ENCODE data around the gene MIX23. TPM values are rescaled to one million over a fixed set of nuclear protein-coding genes. Genes with fewer than 3 reads are reported as not detected.
A peak's percentile ranks its signal among the peaks of the same experiment; 100 is the strongest.
"Not testable (repeated sequence)": the region's sequence is repeated elsewhere in the genome, so short reads cannot be mapped to it uniquely, and the experiment has no call there.

MIX23 gene
- total RNA-seq, 3 donors from 2014 or later = 143 to 160 (median 156) TPM

DNA sequence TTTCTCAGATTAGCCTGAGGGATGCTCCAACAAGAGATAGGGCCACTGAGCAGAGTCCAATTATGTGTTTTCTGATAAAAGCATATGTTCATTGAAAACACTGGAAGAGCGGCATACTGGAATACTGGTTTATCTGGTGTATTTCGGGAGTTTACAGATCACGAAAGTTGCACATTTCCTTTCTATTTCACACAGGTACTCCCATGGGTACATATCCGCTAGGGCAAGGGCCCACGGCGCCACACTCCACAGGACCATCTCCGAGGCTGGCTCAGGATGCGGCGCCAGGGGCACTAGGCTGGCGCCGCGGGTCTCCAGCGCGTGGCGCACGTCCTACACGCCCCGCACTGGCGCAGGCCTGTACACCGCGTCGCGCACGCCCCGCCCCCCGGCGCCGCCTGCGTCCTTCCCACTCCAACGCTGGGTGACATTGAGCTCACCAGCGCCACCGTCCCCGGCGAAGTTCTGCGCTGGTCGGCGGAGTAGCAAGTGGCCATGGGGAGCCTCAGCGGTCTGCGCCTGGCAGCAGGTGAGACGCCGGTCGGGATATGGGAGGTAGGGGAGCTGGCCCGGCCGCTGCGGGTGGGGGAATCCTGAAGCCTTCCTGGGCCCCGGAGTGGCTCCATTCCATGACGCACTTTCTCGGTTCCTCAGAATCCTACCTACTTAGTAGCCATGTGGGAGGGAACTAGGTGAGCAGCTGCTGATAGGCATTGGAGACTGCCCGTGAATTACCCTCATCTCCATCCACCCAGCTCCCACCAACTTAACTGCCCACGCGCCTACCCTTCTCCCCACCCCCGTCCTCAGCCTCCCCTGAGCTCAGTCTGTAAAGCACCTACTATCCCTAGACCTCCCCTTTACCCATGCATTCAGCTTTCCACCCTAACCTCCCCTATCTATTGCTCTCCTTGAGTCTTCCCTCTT lies 1.0 kb upstream of the MIX23 start, which contains the start of gene FAM162A:
Gene FAM162A, plus strand, starts transcription at position 412 of the 927 bp plus-strand sequence. Its CDS starts 84 bp downstream, at position 496.
- Mint-ChIP-seq H3K9me3 (no peaks in the 10 kb centered on the region), H3K27me3 (ENCODE audit: low read depth) (no peaks in the 10 kb centered on the region), H3K36me3 (ENCODE audit: insufficient read depth) (peaks cover 19% of the 10 kb centered on the region), H3K4me3 (peak within 1 kb of the TSS; percentile 92), H3K4me1 (ENCODE audit: low read depth) (peaks cover 44% of the 10 kb centered on the region)
- DNase-seq = peak; percentile 91
- peak; percentile 95 to 96 for ATAC-seq

DNA sequence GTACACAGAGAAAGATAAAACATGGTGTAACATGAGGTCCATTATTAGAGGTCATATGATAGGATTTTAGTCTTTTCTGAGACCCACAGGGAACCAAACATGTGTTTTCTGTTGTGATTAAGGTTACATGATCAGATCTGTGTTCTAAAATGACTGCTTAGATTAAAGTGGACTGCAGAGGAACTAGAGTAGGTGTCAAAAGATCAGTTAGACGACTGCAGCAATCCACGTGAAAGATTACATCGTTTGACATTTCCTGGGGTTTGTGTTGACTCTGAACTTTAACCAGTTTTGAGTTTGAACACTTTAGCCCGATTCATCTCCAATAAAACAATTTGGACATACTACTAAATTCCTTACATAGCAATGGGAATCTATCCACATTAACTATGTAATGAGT lies 5.1 kb downstream of the MIX23 start:
- Mint-ChIP-seq H3K27me3 (ENCODE audit: low read depth) (no peaks in the 10 kb centered on the region), H3K36me3 (ENCODE audit: insufficient read depth) (peaks cover 21% of the 10 kb centered on the region), H3K4me1 (ENCODE audit: low read depth) (peaks cover 27% of the 10 kb centered on the region), H3K9me3 (no peaks in the 10 kb centered on the region), H3K4me3 (no peak overlapping the region)
- DNase-seq (no peak), ATAC-seq (no peak)

DNA sequence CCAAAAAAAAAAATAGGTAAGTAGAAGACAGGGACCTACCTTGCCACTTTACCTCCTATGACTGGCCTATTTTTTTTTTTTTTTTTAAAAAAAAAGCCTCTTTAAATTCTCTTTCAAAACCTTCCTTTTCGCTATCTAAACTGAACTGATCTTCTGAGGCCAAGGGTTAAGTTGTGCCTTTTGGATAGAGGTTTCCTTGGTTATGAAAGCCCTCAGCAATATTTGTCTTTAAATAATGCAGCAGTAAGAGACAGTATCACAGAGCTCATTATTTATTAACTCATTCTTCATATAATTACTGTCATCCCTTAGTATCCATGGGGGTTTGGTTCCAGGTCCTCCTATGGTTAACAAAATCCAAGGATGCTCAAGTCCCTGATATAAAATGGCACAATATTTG lies 9.0 kb downstream of the MIX23 start:
- H3K36me3 Mint-ChIP-seq (ENCODE audit: insufficient read depth) = peaks cover 22% of the 10 kb centered on the region
- no peak for ATAC-seq
- no peaks in the 10 kb centered on the region for H3K9me3 Mint-ChIP-seq
- H3K4me1 Mint-ChIP-seq (ENCODE audit: low read depth) = peaks cover 15% of the 10 kb centered on the region
- H3K4me3 Mint-ChIP-seq = no peak overlapping the region
- no peak for DNase-seq
- no peaks in the 10 kb centered on the region for H3K27me3 Mint-ChIP-seq (ENCODE audit: low read depth)

DNA sequence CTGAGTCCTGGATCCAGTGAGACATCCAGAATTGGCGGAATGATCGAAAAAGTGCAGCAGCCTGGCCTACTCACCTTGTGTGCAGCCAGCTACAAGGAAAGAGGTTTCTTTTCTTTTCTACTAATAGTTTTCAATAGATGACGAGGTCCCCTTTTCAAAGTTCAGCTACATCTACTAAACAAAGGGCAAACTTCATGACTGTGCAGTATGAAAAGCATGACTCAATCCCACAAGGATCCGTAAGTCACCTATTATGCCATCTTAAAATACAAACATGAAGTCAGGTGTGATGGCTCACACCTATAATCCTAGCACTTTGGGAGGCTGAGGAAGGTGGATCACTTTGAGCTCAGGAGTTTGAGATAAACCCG lies 16.7 kb downstream of the MIX23 start:
- Mint-ChIP-seq H3K9me3 (no peaks in the 10 kb centered on the region), H3K4me1 (ENCODE audit: low read depth) (no peaks in the 10 kb centered on the region), H3K4me3 (no peak overlapping the region), H3K27me3 (ENCODE audit: low read depth) (no peaks in the 10 kb centered on the region), H3K36me3 (ENCODE audit: insufficient read depth) (peaks cover 33% of the 10 kb centered on the region)
- ATAC-seq = no peak
- DNase-seq = no peak

DNA sequence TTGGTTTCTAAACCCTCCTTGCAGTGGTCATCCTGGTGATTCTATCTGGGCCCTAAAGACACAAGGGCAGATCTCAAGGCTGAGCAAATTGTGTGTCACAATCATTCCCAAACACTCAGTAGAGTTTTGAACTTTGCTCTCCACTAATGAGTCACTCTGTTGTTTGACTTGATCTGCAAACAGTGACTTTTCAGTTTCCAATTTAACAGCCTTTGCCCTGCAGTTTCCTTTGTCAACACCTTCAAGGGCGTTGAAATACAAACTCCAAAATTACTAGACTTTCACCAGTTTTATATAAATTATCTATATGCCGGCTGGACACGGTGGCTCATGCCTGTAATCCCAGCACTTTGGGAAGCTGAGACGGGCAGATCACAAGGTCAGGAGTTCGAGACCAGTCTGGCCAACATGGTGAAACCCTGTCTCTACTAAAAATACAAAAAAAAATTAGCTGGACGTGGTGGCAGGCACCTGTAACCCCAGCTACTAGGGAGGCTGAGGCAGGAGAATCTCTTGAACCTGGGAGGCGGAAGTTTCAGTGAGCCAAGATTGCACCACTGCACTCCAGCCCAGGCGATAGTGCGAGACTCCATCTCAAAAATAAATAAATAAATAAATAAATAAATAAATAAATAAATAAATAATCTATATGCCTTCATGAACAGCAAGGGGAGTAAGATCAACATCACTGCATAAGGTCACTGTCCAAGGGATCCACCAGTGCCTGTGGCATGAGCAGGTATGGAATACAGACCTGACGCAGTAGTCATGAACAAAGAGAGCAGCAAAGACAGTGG lies 17.3 kb downstream of the MIX23 start:
- H3K36me3 Mint-ChIP-seq (ENCODE audit: insufficient read depth) = peaks cover 31% of the 10 kb centered on the region

DNA sequence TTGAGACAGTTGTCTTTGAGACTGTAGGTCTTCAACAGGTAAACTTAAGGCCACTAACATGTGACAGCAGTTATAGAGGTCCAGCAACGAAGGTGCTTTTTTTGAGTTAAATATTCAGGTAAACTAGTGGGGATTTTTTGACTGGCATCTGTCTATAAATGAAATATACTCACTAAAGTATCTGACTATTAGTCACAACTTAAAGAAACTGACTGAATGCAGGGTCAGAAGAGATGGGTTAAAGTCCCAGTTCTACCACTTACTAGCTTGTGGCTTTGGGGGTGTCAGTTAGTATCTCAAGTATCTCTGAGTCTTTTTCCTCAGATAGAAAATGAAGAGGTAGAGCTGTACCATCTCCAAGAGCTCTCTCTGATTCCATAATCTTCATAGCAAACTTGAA lies 18.0 kb downstream of the MIX23 start:
- peaks cover 34% of the 10 kb centered on the region for H3K36me3 Mint-ChIP-seq (ENCODE audit: insufficient read depth)
- no peaks in the 10 kb centered on the region for H3K27me3 Mint-ChIP-seq (ENCODE audit: low read depth)
- DNase-seq = no peak
- H3K9me3 Mint-ChIP-seq = no peaks in the 10 kb centered on the region
- H3K4me3 Mint-ChIP-seq = no peak overlapping the region
- no peaks in the 10 kb centered on the region for H3K4me1 Mint-ChIP-seq (ENCODE audit: low read depth)
- ATAC-seq = peak; percentile 32 to 46

More for the DNA sequence above, 17.3 kb downstream of the MIX23 start:
- peak; percentile 56 to 69 for ATAC-seq
- H3K9me3 Mint-ChIP-seq; H3K4me1 Mint-ChIP-seq (ENCODE audit: low read depth); DNase-seq; H3K27me3 Mint-ChIP-seq (ENCODE audit: low read depth); H3K4me3 Mint-ChIP-seq: not testable (repeated sequence)

DNA sequence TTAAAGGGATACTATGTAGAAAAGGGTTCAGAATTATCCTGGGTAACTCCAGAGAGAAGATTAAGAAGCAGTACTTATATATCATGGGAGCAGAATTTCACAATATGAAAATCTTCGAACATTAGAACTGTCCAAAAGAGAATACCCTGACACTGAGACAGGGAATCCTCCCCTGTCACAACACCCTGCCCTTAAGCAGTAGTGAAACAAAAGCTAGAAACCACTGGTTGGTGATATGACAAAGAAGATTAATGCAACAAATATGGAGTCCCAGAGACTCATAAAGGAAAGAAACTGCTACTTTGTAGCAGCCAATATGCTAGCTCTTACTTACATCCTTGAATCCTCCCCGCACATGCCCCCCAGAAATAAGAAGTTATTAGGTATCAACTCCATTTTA lies 18.5 kb downstream of the MIX23 start:
- Mint-ChIP-seq H3K27me3 (ENCODE audit: low read depth) (no peaks in the 10 kb centered on the region), H3K4me3 (no peak overlapping the region), H3K4me1 (ENCODE audit: low read depth) (no peaks in the 10 kb centered on the region), H3K9me3 (no peaks in the 10 kb centered on the region), H3K36me3 (ENCODE audit: insufficient read depth) (peaks cover 35% of the 10 kb centered on the region)
- no peak for ATAC-seq
- no peak for DNase-seq

DNA sequence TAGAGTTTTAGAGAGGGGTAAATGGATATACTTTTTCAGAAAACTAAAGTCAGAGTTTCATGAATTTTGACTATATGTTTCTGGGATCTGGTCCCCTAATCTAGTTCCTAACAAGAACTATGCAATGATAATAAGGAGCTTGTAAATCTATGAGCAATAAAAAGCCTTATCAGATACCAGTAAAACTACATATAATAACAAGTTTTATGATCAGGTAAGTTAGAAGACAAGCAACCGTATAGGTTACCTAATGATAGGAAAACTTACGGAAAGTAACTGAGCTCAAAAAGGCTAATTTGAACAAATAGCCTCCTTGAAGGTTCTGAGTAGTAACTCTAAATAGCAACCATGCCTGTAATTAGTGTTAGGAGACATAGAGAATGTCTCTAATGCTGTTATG lies 21.0 kb downstream of the MIX23 start:
- Mint-ChIP-seq H3K4me1 (ENCODE audit: low read depth) (no peaks in the 10 kb centered on the region), H3K27me3 (ENCODE audit: low read depth) (no peaks in the 10 kb centered on the region), H3K9me3 (no peaks in the 10 kb centered on the region), H3K4me3 (no peak overlapping the region), H3K36me3 (ENCODE audit: insufficient read depth) (peaks cover 37% of the 10 kb centered on the region)
- DNase-seq (no peak), ATAC-seq (no peak)

DNA sequence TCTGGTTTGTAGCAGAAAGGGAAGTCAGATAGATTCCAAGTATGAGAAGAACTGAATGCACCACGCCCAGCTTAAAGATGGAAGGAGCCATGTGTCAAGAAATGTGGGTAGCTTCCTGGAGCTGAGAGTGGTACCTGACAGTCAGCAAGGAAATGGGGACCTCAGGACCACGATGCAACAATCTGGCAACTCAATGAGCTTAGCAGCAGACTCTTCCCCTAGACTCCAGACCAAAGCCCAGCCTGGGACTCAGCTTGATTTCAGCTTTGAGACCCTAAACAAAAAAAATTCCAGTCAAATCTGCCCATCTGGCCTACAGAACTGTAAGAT lies 24.4 kb downstream of the MIX23 start:
- DNase-seq = no peak
- no peaks in the 10 kb centered on the region for H3K9me3 Mint-ChIP-seq
- ATAC-seq = no peak
- H3K4me1 Mint-ChIP-seq (ENCODE audit: low read depth) = no peaks in the 10 kb centered on the region
- no peaks in the 10 kb centered on the region for H3K27me3 Mint-ChIP-seq (ENCODE audit: low read depth)
- H3K4me3 Mint-ChIP-seq = no peak overlapping the region
- H3K36me3 Mint-ChIP-seq (ENCODE audit: insufficient read depth) = peaks cover 17% of the 10 kb centered on the region

DNA sequence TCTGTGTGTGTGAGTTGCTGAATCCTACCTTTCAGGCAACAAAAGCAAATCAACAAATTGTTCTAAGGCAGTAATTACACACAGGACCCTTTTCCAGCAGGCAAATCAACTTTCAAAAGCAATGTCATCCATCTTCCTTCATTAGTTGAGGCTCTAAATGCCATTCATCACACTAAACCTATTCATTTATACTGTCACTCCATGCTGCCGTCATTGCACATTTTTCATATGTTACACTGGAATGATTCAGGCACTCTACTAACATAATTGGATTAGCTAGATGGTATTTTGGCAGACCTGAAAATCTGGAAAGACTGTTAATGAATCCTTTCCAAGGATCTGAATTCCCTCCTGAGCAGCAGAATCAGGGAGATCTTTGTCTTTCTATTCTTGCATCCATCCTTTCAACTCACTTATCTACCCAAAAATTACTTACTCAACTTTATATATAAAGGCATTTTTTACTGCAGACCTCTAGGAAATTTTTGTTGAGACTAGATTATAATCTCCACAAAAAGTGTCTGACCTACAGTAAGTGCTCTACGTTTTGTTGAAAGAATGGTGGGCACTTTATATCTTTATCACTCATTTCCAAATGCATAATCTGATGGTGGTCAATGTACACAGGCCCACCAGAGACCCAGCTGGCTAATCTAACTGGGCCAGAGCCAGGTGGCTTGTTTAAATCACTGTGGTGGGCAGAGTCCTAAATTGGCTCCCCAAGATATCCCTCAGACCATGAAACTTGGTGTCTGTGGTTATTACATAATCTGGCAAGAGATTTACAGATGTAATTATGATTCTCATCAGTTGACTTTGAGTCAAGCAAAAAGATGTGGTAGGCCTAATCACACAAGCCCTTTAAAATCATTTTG lies 25.0 kb downstream of the MIX23 start:
- ATAC-seq (no peak), DNase-seq (no peak)
- Mint-ChIP-seq H3K9me3 (no peaks in the 10 kb centered on the region), H3K4me3 (no peak overlapping the region), H3K4me1 (ENCODE audit: low read depth) (no peaks in the 10 kb centered on the region), H3K36me3 (ENCODE audit: insufficient read depth) (peaks cover 13% of the 10 kb centered on the region), H3K27me3 (ENCODE audit: low read depth) (no peaks in the 10 kb centered on the region)

DNA sequence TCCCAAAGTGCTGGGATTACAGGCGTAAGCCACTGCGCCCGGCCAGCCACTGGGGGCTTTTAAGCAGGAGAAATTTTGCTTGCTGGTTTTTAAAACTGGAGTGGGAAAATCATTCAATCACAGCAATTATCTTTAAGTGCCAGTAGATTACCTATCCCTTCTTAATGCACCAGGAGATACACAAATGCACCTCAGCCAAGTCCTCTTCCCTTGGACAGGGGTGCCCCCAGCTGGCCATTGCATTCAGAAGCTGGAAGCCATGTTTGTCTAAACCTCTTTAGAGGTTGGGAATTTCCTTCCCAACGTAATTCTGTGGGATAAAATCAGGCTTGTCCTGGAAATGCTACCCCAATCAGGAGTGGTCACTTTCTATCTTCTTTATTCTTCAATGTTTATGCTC lies 26.6 kb downstream of the MIX23 start:
- no peak overlapping the region for H3K4me3 Mint-ChIP-seq
- no peaks in the 10 kb centered on the region for H3K27me3 Mint-ChIP-seq (ENCODE audit: low read depth)
- H3K9me3 Mint-ChIP-seq = no peaks in the 10 kb centered on the region
- H3K36me3 Mint-ChIP-seq (ENCODE audit: insufficient read depth) = peaks cover 12% of the 10 kb centered on the region
- DNase-seq (no peak), ATAC-seq (no peak)
- no peaks in the 10 kb centered on the region for H3K4me1 Mint-ChIP-seq (ENCODE audit: low read depth)

DNA sequence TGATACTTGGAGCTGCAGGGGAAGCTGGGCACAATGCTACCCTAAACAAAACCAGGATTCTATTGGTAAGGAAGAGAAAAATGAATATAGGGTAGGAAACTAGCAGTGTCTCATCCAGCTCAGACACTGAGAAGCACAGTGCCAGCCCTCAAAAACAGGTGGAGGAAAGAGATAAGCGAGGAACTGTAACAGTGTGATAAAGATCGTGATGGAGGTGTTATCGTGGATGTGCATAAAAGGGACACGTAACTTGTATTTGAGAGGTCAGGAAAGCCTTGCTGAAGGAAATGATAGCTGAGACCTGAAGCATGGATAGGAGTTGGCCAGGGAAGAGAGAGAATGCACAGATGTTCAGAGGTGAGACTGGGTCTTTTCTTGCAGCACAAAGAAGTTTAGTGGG lies 27.4 kb downstream of the MIX23 start:
- H3K9me3 Mint-ChIP-seq = no peaks in the 10 kb centered on the region
- no peak overlapping the region for H3K4me3 Mint-ChIP-seq
- peaks cover 10% of the 10 kb centered on the region for H3K36me3 Mint-ChIP-seq (ENCODE audit: insufficient read depth)
- DNase-seq = no peak
- no peaks in the 10 kb centered on the region for H3K4me1 Mint-ChIP-seq (ENCODE audit: low read depth)
- no peak for ATAC-seq
- no peaks in the 10 kb centered on the region for H3K27me3 Mint-ChIP-seq (ENCODE audit: low read depth)

DNA sequence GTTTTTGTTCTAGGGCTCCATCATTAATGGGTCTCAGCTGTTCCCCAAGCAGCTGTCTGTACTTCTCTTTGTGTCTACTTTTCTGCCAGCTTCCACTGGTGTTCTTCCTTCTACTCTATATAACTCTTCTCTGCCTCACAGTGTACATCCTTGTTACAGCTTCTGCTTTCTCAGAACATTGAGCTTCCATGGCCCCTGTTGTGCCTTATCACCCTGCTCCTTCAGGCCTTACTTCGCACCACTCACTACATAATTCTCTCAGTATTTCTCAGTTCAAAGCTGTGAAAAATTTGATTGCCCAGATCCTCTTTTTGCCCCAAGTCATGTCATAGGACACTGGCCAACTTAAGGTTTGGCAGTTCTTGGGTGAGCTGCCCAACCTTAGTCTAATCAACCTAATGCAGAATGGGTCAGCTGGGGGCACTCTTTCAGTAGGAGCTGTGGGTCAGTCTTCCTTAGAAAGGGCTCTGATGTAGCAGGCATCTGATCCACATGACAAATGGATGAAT lies 29.1 kb downstream of the MIX23 start:
- no peak for DNase-seq
- Mint-ChIP-seq H3K9me3 (no peaks in the 10 kb centered on the region), H3K36me3 (ENCODE audit: insufficient read depth) (peaks cover 6% of the 10 kb centered on the region), H3K4me3 (no peak overlapping the region), H3K4me1 (ENCODE audit: low read depth) (no peaks in the 10 kb centered on the region), H3K27me3 (ENCODE audit: low read depth) (no peaks in the 10 kb centered on the region)
- no peak for ATAC-seq

DNA sequence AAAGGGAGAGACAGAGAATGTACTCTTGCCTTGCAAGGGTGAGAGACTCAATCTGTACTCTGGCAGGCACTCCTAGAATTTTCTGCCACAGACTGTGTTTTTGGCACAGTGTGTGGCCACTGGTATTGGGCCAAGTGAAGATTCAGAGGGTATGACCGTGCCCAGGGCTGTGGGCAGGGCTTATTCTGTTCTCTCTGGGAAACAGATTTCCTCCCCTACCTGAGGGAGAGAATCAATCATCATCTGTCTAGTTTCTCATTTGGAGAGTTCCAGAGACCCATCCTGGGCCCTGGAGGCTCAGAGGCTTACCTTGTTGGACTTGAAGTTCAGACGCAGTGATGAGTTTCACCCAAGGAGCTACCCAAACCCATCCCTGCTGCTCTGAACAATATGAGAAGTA lies 29.8 kb downstream of the MIX23 start:
- H3K4me3 Mint-ChIP-seq = no peak overlapping the region

More for the DNA sequence above, 29.8 kb downstream of the MIX23 start:
- H3K9me3 Mint-ChIP-seq = no peaks in the 10 kb centered on the region
- no peaks in the 10 kb centered on the region for H3K4me1 Mint-ChIP-seq (ENCODE audit: low read depth)
- DNase-seq (no peak), ATAC-seq (no peak)
- no peaks in the 10 kb centered on the region for H3K36me3 Mint-ChIP-seq (ENCODE audit: insufficient read depth)
- H3K27me3 Mint-ChIP-seq (ENCODE audit: low read depth) = no peaks in the 10 kb centered on the region
